KMS-11 (cell line): Measurements from ENCODE around the gene HMGXB3.

Experiments used
- H2AFZ ChIP-seq: fragments of 200-600 bp; sonication (generic); 2 replicates; pipeline ENCODE4 v1.6.1; 2016; ENCODE audit warnings: antibody characterized with exemption, mixed run types, low read depth
- H3K27ac ChIP-seq: fragments of 200-600 bp; sonication (generic); 2 replicates; pipeline ENCODE4 v1.6.1; 2016; ENCODE audit warnings: mild to moderate bottlenecking, mixed run types
- H3K27me3 ChIP-seq: fragments of 200-600 bp; sonication (generic); 2 replicates; pipeline ENCODE4 v1.6.1; 2017; ENCODE audit warnings: mild to moderate bottlenecking, low read depth, mixed run types, moderate library complexity; ENCODE audit not compliant: insufficient read depth
- H3K36me3 ChIP-seq: fragments of 200-600 bp; sonication (generic); 2 replicates; pipeline ENCODE4 v1.6.1; 2017; ENCODE audit warnings: mild to moderate bottlenecking, mixed run types; ENCODE audit not compliant: insufficient read depth
- H3K4me1 ChIP-seq: fragments of 200-600 bp; sonication (generic); 2 replicates; pipeline ENCODE4 v1.6.1; 2016; ENCODE audit warnings: mild to moderate bottlenecking, low read depth, mixed run types; ENCODE audit not compliant: poor library complexity, severe bottlenecking
- H3K4me2 ChIP-seq: fragments of 200-600 bp; sonication (generic); 2 replicates; pipeline ENCODE4 v1.7.0; 2016; ENCODE audit warnings: mild to moderate bottlenecking, mixed run types
- H3K4me3 ChIP-seq: fragments of 200-600 bp; sonication (generic); IDR thresholded peaks from 2 replicates; pipeline ENCODE4 v1.6.1; 2017; ENCODE audit warnings: low read depth, low read length, mixed read lengths; ENCODE audit not compliant: insufficient read depth
- H3K79me2 ChIP-seq: fragments of 200-600 bp; sonication (generic); 2 replicates; pipeline ENCODE4 v1.6.1; 2016; ENCODE audit warnings: low read depth, mixed run types; ENCODE audit not compliant: insufficient read depth
- H3K9ac ChIP-seq: fragments of 200-600 bp; sonication (generic); 2 replicates; pipeline ENCODE4 v1.6.1; 2016; ENCODE audit warnings: mild to moderate bottlenecking, mixed run types
- H4K20me1 ChIP-seq: fragments of 200-600 bp; sonication (generic); 2 replicates; pipeline ENCODE4 v1.6.1; 2016; ENCODE audit warnings: mild to moderate bottlenecking, mixed run types; ENCODE audit not compliant: insufficient read depth
- CTCF ChIP-seq: fragments of 200-600 bp; sonication (generic); conservative IDR thresholded peaks from 2 replicates; pipeline ENCODE4 v1.6.1; 2017; ENCODE audit warnings: low read depth, mild to moderate bottlenecking, antibody characterized with exemption, low read length, moderate library complexity, mixed read lengths

Gene HMGXB3

GRCh38 chr5:149963729-149964128, 36.8 kb upstream of the HMGXB3 start:
- H3K4me3 ChIP-seq: no peak overlapping the region
- peaks cover 21% of the 10 kb centered on the region for H3K4me1 ChIP-seq
- no peaks in the 10 kb centered on the region for H3K27me3 ChIP-seq
- H3K27ac ChIP-seq: no peak overlapping the region
- H3K36me3 ChIP-seq: no peaks in the 10 kb centered on the region
- no peak overlapping the region for H3K9ac ChIP-seq
- TF ChIP-seq CTCF: no peak
- H3K79me2 ChIP-seq: no peaks in the 10 kb centered on the region
- H2AFZ ChIP-seq: no peak overlapping the region
- no peaks in the 10 kb centered on the region for H4K20me1 ChIP-seq
- H3K4me2 ChIP-seq: no peak overlapping the region

- Histone ChIP-seq H2AFZ (no peak overlapping the region), H3K36me3 (no peaks in the 10 kb centered on the region), H4K20me1 (no peaks in the 10 kb centered on the region), H3K79me2 (no peaks in the 10 kb centered on the region), H3K4me2 (no peak overlapping the region), H3K4me3 (no peak overlapping the region), H3K27me3 (no peaks in the 10 kb centered on the region), H3K9ac (no peak overlapping the region), H3K4me1 (peaks cover under 1% of the 10 kb centered on the region), H3K27ac (no peak overlapping the region)
- no peak for TF ChIP-seq CTCF
Measured at GRCh38 chr5:149966946-149967345, 33.6 kb upstream of the HMGXB3 start.

- no peak overlapping the region for H3K4me3 ChIP-seq
- TF ChIP-seq CTCF: no peak
- no peak overlapping the region for H3K9ac ChIP-seq
- H3K27me3 ChIP-seq: no peaks in the 10 kb centered on the region
- no peak overlapping the region for H3K27ac ChIP-seq
- H3K4me1 ChIP-seq: no peaks in the 10 kb centered on the region
- H3K4me2 ChIP-seq: no peak overlapping the region
- H3K36me3 ChIP-seq: no peaks in the 10 kb centered on the region
- no peak overlapping the region for H2AFZ ChIP-seq
- no peaks in the 10 kb centered on the region for H4K20me1 ChIP-seq
- no peaks in the 10 kb centered on the region for H3K79me2 ChIP-seq
Measured at GRCh38 chr5:149969181-149969930, 31.2 kb upstream of the HMGXB3 start.

- H3K4me2 ChIP-seq: no peak overlapping the region
- no peaks in the 10 kb centered on the region for H4K20me1 ChIP-seq
- H2AFZ ChIP-seq: no peak overlapping the region
- no peak overlapping the region for H3K9ac ChIP-seq
- no peaks in the 10 kb centered on the region for H3K4me1 ChIP-seq
- H3K36me3 ChIP-seq: no peaks in the 10 kb centered on the region
- TF ChIP-seq CTCF: no peak
- no peak overlapping the region for H3K27ac ChIP-seq
- H3K79me2 ChIP-seq: no peaks in the 10 kb centered on the region
- H3K4me3 ChIP-seq: no peak overlapping the region
- no peaks in the 10 kb centered on the region for H3K27me3 ChIP-seq
Measured at GRCh38 chr5:149975409-149975808, 25.1 kb upstream of the HMGXB3 start.
